NCI-H2081 treated with DMSO at 0.1 percent for 48 hours (cell line): ENCODE results near the gene PCSK6.

Source experiments
- DNase-seq: peaks from one replicate; lab custom pipeline; 2025; lab: John Stamatoyannopoulos, UW

The PCSK6 gene

GRCh38 chr15:101398247-101398646, 91.3 kb downstream of the PCSK6 start:
- no peak for DNase-seq

- DNase-seq = no peak
These were observed 91.9 kb downstream of the PCSK6 start for GRCh38 chr15:101397521-101398003.

GRCh38 chr15:101396484-101397261, 92.8 kb downstream of the PCSK6 start:
- no peak for DNase-seq

- DNase-seq = no peak
These were observed 94.9 kb downstream of the PCSK6 start for GRCh38 chr15:101394654-101395053.

- no peak for DNase-seq
These were observed 95.4 kb downstream of the PCSK6 start for GRCh38 chr15:101394056-101394630.

GRCh38 chr15:101393172-101393571, 96.3 kb downstream of the PCSK6 start:
- DNase-seq = no peak

- DNase-seq = no peak
These were observed 97.4 kb downstream of the PCSK6 start for GRCh38 chr15:101391981-101392640.

GRCh38 chr15:101391431-101391830, 98.1 kb downstream of the PCSK6 start:
- DNase-seq = no peak

- DNase-seq = no peak
These were observed 99.0 kb downstream of the PCSK6 start for GRCh38 chr15:101390462-101390861.

GRCh38 chr15:101390060-101390459, 99.4 kb downstream of the PCSK6 start:
- DNase-seq = no peak

- no peak for DNase-seq
These were observed 100.1 kb downstream of the PCSK6 start for GRCh38 chr15:101389362-101389761.

- no peak for DNase-seq
These were observed 101.5 kb downstream of the PCSK6 start for GRCh38 chr15:101388046-101388445.

- DNase-seq = no peak
These were observed 101.9 kb downstream of the PCSK6 start for GRCh38 chr15:101387574-101387973.

GRCh38 chr15:101386967-101387366, 102.5 kb downstream of the PCSK6 start:
- DNase-seq = no peak

GRCh38 chr15:101386006-101386405, 103.5 kb downstream of the PCSK6 start:
- no peak for DNase-seq

- DNase-seq = no peak
These were observed 105.2 kb downstream of the PCSK6 start for GRCh38 chr15:101384276-101384675.

GRCh38 chr15:101382544-101382943, 107.0 kb downstream of the PCSK6 start:
- DNase-seq = no peak

GRCh38 chr15:101381671-101382212, 107.8 kb downstream of the PCSK6 start:
- no peak for DNase-seq

- DNase-seq = no peak
These were observed 109.4 kb downstream of the PCSK6 start for GRCh38 chr15:101380146-101380545.

GRCh38 chr15:101379647-101380046, 109.9 kb downstream of the PCSK6 start:
- no peak for DNase-seq

GRCh38 chr15:101378879-101379278, 110.6 kb downstream of the PCSK6 start:
- no peak for DNase-seq

GRCh38 chr15:101378171-101378755, 111.2 kb downstream of the PCSK6 start:
- DNase-seq = no peak
